H1 (cell line): ENCODE measurements around the gene TXNL4A. TPM values are rescaled to one million over a fixed set of nuclear protein-coding genes. Genes with fewer than 3 reads are reported as not detected.

Source experiments
- CTCF ChIA-PET: fragments of 300-600 bp; sonication (Branson Sonifier 250); formaldehyde crosslinking; loops from one replicate; lab custom pipeline; 2021; ENCODE audit not compliant: partially characterized antibody; lab: Charles Lee
- POLR2A ChIA-PET: fragments of 300-600 bp; sonication (Branson Sonifier 250); formaldehyde crosslinking; loops from one replicate; lab custom pipeline; 2021; ENCODE audit warnings: inconsistent platforms; ENCODE audit not compliant: partially characterized antibody; lab: Charles Lee
- DNase-seq, 2 experiments: peaks; one replicate each; pipeline versions ENCODE4 v3.0.0 to v3.0.0-alpha.2; 2010 to 2022; ENCODE audit warnings: low spot score in 2 of 2, low read depth in 1 of 2, mixed read lengths in 1 of 2
- FAIRE-seq: peaks from 2 replicates; lab custom pipeline; 2011; peaks lifted over from hg19 to GRCh38; lab: Jason Lieb, UNC
- H2AFZ ChIP-seq: 2 replicates; pipeline ENCODE4 v1.8.1; 2012; ENCODE audit warnings: low read length, inconsistent platforms
- H2AK5ac ChIP-seq: 2 replicates; pipeline ENCODE4 v1.6.1; 2013; ENCODE audit warnings: low read depth, low read length
- H2BK120ac ChIP-seq: replicated peaks from 2 replicates; pipeline ENCODE3; 2013; ENCODE audit warnings: low read depth, low read length, inconsistent platforms
- H2BK12ac ChIP-seq: 2 replicates; pipeline ENCODE4 v1.6.1; 2013; ENCODE audit warnings: low read depth, low read length
- H2BK15ac ChIP-seq: 2 replicates; pipeline ENCODE4 v1.6.1; 2013; ENCODE audit warnings: low read length
- H2BK20ac ChIP-seq: 2 replicates; pipeline ENCODE4 v1.6.1; 2013; ENCODE audit warnings: low read length
- H2BK5ac ChIP-seq: 2 replicates; pipeline ENCODE4 v1.6.1; 2013; ENCODE audit warnings: low read depth, low read length
- H3K14ac ChIP-seq: 2 replicates; pipeline ENCODE4 v1.6.1; 2013; ENCODE audit warnings: inconsistent platforms; ENCODE audit not compliant: insufficient read length
- H3K18ac ChIP-seq: 2 replicates; pipeline ENCODE4 v1.6.1; 2013; ENCODE audit warnings: low read length; ENCODE audit errors: extremely low read depth
- H3K23ac ChIP-seq: 2 replicates; pipeline ENCODE4 v1.6.1; 2013; ENCODE audit warnings: inconsistent platforms; ENCODE audit not compliant: insufficient read length
- H3K23me2 ChIP-seq: 2 replicates; pipeline ENCODE4 v1.6.1; 2013; ENCODE audit warnings: low read depth, low read length
- H3K27ac ChIP-seq: 2 replicates; pipeline ENCODE4 v1.6.1; 2011; ENCODE audit warnings: low read depth, low read length, inconsistent platforms
- H3K27me3 ChIP-seq, 4 experiments: replicated peaks in 1 of 4; 1 replicate in 1 of 4; 2 replicates in 3 of 4; pipeline versions ENCODE4 v1.6.1 to v1.8.1; 2011 to 2013; ENCODE audit warnings: low read length in 3 of 4, mild to moderate bottlenecking in 3 of 4, inconsistent platforms in 2 of 4, mixed read lengths in 2 of 4, moderate library complexity in 1 of 4; ENCODE audit not compliant: control insufficient read depth in 3 of 4, insufficient read depth in 3 of 4; ENCODE audit errors: extremely low read depth in 1 of 4
- H3K36me3 ChIP-seq, 4 experiments: 2 replicates each; pipeline versions ENCODE4 v1.6.1 to v1.8.1; 2011 to 2013; ENCODE audit warnings: mild to moderate bottlenecking in 4 of 4, low read length in 3 of 4, moderate library complexity in 2 of 4, control low read depth in 1 of 4, inconsistent platforms in 1 of 4; ENCODE audit not compliant: insufficient read depth in 4 of 4, control insufficient read depth in 2 of 4
- H3K4ac ChIP-seq: replicated peaks from 2 replicates; pipeline ENCODE3; 2013; ENCODE audit warnings: low read length, low read depth, mixed read lengths, inconsistent platforms; ENCODE audit not compliant: insufficient read length
- H3K4me1 ChIP-seq, 4 experiments: replicated peaks in 1 of 4; 1 replicate in 1 of 4; 2 replicates in 3 of 4; pipeline versions ENCODE4 v1.6.1 to v1.8.1; 2011 to 2013; ENCODE audit warnings: low read length in 3 of 4, inconsistent platforms in 2 of 4, mixed read lengths in 1 of 4; ENCODE audit not compliant: insufficient read depth in 4 of 4, control insufficient read depth in 3 of 4
- H3K4me2 ChIP-seq, 2 experiments: 2 replicates each; pipeline versions ENCODE4 v1.6.1 to v1.8.1; 2011 to 2013; ENCODE audit warnings: low read depth in 2 of 2, low read length in 2 of 2, control low read depth in 1 of 2, inconsistent platforms in 1 of 2, mild to moderate bottlenecking in 1 of 2; ENCODE audit not compliant: insufficient read depth in 1 of 2
- H3K4me3 ChIP-seq, 4 experiments: fragments of 200-600, 300-600 bp in 1 of 4; sonication (generic), shearing (Covaris generic), sonication (Bioruptor Twin) in 1 of 4; 2 replicates each; pipeline versions ENCODE4 v1.5.1 to v1.8.1; 2011 to 2016; ENCODE audit warnings: low read length in 4 of 4, low read depth in 3 of 4, control low read depth in 2 of 4, inconsistent platforms in 2 of 4, mild to moderate bottlenecking in 2 of 4, mixed read lengths in 1 of 4, moderate library complexity in 1 of 4; ENCODE audit not compliant: insufficient read depth in 2 of 4; ENCODE audit errors: extremely low read depth in 1 of 4
- H3K56ac ChIP-seq: replicated peaks from 2 replicates; pipeline ENCODE3; 2013; ENCODE audit warnings: low read depth, mild to moderate bottlenecking, mixed read lengths, low read length, inconsistent platforms; ENCODE audit not compliant: insufficient read length
- H3K79me1 ChIP-seq: 2 replicates; pipeline ENCODE4 v1.6.1; 2013; ENCODE audit warnings: low read depth, low read length, control low read depth
- H3K79me2 ChIP-seq, 2 experiments: 2 replicates each; pipeline versions ENCODE4 v1.6.1 to v1.8.1; 2012 to 2013; ENCODE audit warnings: low read length in 2 of 2, mild to moderate bottlenecking in 2 of 2, inconsistent platforms in 1 of 2; ENCODE audit not compliant: insufficient read depth in 2 of 2, control insufficient read depth in 1 of 2
- H3K9ac ChIP-seq, 4 experiments: replicated peaks in 1 of 4; 1 replicate in 1 of 4; 2 replicates in 3 of 4; pipeline versions ENCODE4 v1.6.1 to v1.8.1; 2011 to 2013; ENCODE audit warnings: low read depth in 3 of 4, low read length in 3 of 4, control low read depth in 2 of 4, mild to moderate bottlenecking in 2 of 4, moderate library complexity in 2 of 4, inconsistent platforms in 1 of 4; ENCODE audit errors: extremely low read depth in 1 of 4
- H3K9me3 ChIP-seq, 2 experiments: 2 replicates each; pipeline versions ENCODE4 v1.6.1 to v1.8.1; 2012 to 2013; ENCODE audit warnings: mild to moderate bottlenecking in 2 of 2, moderate library complexity in 2 of 2, control low read depth in 1 of 2, inconsistent platforms in 1 of 2, low read depth in 1 of 2, low read length in 1 of 2, mixed read lengths in 1 of 2; ENCODE audit not compliant: insufficient read depth in 2 of 2
- H4K20me1 ChIP-seq, 2 experiments: replicated peaks in 1 of 2; 2 replicates each; pipeline versions ENCODE3 to v1.8.1; 2011 to 2013; ENCODE audit warnings: inconsistent platforms in 2 of 2, low read length in 2 of 2, mild to moderate bottlenecking in 1 of 2; ENCODE audit not compliant: insufficient read depth in 2 of 2, control insufficient read depth in 1 of 2
- H4K5ac ChIP-seq: 2 replicates; pipeline ENCODE4 v1.6.1; 2013; ENCODE audit warnings: low read length, low read depth, mixed read lengths, inconsistent platforms; ENCODE audit not compliant: insufficient read length
- H4K8ac ChIP-seq: 2 replicates; pipeline ENCODE4 v1.8.0; 2013; ENCODE audit warnings: mild to moderate bottlenecking, moderate library complexity, low read length, inconsistent platforms; ENCODE audit not compliant: insufficient read depth; ENCODE audit errors: extremely low read depth
- H4K91ac ChIP-seq: replicated peaks from 2 replicates; pipeline ENCODE3; 2013; ENCODE audit warnings: low read length, mixed read lengths, inconsistent platforms; ENCODE audit not compliant: insufficient read length
- RAD21 ChIP-seq, 2 experiments: IDR thresholded peaks in 1 of 2; conservative IDR thresholded peaks in 1 of 2; 2 replicates each; pipeline ENCODE4 v1.6.1; 2011; ENCODE audit warnings: low read depth in 2 of 2, low read length in 2 of 2, improper control_type of control experiment in 1 of 2, inconsistent platforms in 1 of 2, mild to moderate bottlenecking in 1 of 2, moderate library complexity in 1 of 2
- RNF2 ChIP-seq: fragments of 200-900, 300-1000 bp; sonication (generic); IDR thresholded peaks from 2 replicates; pipeline ENCODE4 v1.7.1; 2016; ENCODE audit warnings: borderline replicate concordance, low read depth, mild to moderate bottlenecking, antibody characterized with exemption, low read length; ENCODE audit not compliant: poor library complexity, severe bottlenecking; ENCODE audit errors: missing control alignments
- WGBS, 2 experiments: shearing (Covaris generic) in 1 of 2; methylation state at CpG; one replicate each; pipeline versions ENCODE4 v1.1.6 to v1.1.7; 2013 to 2015; ENCODE audit warnings: low lambda C conversion rate in 2 of 2, mixed read lengths in 2 of 2, inconsistent platforms in 1 of 2, low coverage in 1 of 2, missing lambda C conversion rate in 1 of 2; ENCODE audit not compliant: insufficient replicate concordance in 2 of 2, insufficient coverage in 1 of 2, insufficient read length in 1 of 2; ENCODE audit errors: extremely low coverage in 1 of 2, missing lambda C conversion rate in 1 of 2; 5-methylcytosine and 5-hydroxymethylcytosine counted together
- polyA plus RNA-seq, 7 experiments: library from polyadenylated mRNA; depleted of rRNA in 3 of 7; stranded (reverse) in 5 of 7; unstranded in 2 of 7; fragments of >200 nt in 5 of 7; fragments of 200-250 nt in 2 of 7; gene quantifications; 1 replicate in 5 of 7; 2 replicates in 1 of 7; 4 replicates in 1 of 7; pipeline versions ENCODE4 v1.2.1 to v1.2.3, GENCODE V29; 2011 to 2013; ENCODE audit warnings: missing spikeins in 2 of 7, mixed read lengths in 2 of 7
- total RNA-seq: library from RNA; stranded (reverse); fragmentation: NEBNext Ultra II Directional; extraction: Animal tissue kit (Norgen Biotek cat#: 25700); gene quantifications from 2 replicates; pipeline ENCODE4 v1.2.1, GENCODE V29; 2021
- TF ChIP-seq, protein P1 (sequence below), 3 experiments: IDR thresholded peaks; 1 replicate in 2 of 3; 2 replicates in 1 of 3; pipeline versions ENCODE4 v1.5.1 to v1.6.1; 2011; ENCODE audit warnings: low read length in 3 of 3, mild to moderate bottlenecking in 3 of 3, inconsistent platforms in 2 of 3, low read depth in 1 of 3, moderate library complexity in 1 of 3; ENCODE audit not compliant: insufficient read depth in 1 of 3; ENCODE audit errors: control extremely low read depth in 1 of 3

TXNL4A gene
- total and polyA plus RNA-seq, 2 of the 8 experiments (the other 6 are each of a cell fraction or from before 2014, with no cell fraction given), result 169 to 181 TPM

DNA sequence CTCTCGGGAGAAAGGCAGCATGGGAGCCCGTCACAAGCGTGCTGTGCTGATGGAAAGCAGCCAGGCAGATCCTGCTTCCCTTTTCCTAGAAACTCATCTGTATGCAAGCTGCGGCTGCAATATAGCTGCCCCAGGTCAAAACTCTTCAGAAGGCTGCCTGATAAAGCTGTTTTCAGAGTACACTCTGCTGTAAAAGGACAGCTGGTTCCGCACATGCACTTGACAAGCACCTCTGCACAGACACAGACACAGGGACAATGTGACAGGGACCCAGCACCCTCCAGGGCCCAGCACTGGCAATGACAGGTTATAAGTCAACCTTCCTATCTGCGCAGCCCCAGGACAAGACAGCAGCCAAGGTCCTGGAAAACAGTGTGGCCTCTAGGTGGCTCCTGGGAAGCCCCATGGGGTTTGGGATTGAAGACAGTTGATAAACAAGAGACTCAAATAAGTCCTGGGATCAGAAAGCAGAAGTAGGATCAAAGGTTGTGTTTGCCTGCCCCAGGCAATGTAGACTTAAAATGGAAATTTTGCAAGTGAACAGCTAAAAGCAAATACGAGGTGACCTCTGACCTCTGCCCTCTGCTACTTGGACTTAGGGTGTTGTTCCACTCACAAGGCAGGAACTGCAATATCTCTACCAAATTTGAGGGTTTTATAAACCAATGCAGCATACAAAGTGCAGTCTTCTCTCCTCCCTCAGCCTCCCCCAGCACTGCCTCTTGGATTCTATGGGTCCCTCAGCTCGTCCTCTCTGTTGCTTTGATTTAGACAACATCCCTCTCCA lies 53.9 kb downstream of the TXNL4A start:
- DNase-seq (peak in 1 of 2 experiments; percentile 44), FAIRE-seq (no peak)
- no peak overlapping the region for H2AFZ ChIP-seq
- H2BK15ac ChIP-seq, result no peak overlapping the region
- peaks cover 5% of the 10 kb centered on the region for H3K79me1 ChIP-seq
- H4K91ac ChIP-seq, result no peak overlapping the region
- H4K5ac ChIP-seq, result no peak overlapping the region
- POLR2A ChIA-PET, result no interaction called here
- H3K9me3 ChIP-seq, result peaks cover 3 to 9% of the 10 kb centered on the region in 2 experiments; a peak in 2 of 4 replicates
- no peak overlapping the region for H3K56ac ChIP-seq
- WGBS, 2 experiments, result 88% methylated on average over 8 of the region's 8 CpGs; no CpG with 5 or more reads in 1 of the 2 experiments
- H3K36me3 ChIP-seq, result no peaks in the 10 kb centered on the region; a peak in 1 of 8 replicates
- no peak overlapping the region for H3K4me2 ChIP-seq
- H3K4me3 ChIP-seq, result no peak overlapping the region
- no peaks in the 10 kb centered on the region; a peak in 1 of 7 replicates for H3K27me3 ChIP-seq
- H3K18ac ChIP-seq, result no peak overlapping the region
- CTCF ChIA-PET, result interaction anchor here (0.6 to 2.7 kb wide), 23 partner anchors 8 to 316 kb away, joined by 3 to 19 read pairs (median 3); no protein-coding TSS in a partner anchor
- H3K23ac ChIP-seq, result no peak overlapping the region
- H3K4ac ChIP-seq, result no peak overlapping the region
- H2BK5ac ChIP-seq, result no peak overlapping the region
- TF ChIP-seq, protein P1, sequence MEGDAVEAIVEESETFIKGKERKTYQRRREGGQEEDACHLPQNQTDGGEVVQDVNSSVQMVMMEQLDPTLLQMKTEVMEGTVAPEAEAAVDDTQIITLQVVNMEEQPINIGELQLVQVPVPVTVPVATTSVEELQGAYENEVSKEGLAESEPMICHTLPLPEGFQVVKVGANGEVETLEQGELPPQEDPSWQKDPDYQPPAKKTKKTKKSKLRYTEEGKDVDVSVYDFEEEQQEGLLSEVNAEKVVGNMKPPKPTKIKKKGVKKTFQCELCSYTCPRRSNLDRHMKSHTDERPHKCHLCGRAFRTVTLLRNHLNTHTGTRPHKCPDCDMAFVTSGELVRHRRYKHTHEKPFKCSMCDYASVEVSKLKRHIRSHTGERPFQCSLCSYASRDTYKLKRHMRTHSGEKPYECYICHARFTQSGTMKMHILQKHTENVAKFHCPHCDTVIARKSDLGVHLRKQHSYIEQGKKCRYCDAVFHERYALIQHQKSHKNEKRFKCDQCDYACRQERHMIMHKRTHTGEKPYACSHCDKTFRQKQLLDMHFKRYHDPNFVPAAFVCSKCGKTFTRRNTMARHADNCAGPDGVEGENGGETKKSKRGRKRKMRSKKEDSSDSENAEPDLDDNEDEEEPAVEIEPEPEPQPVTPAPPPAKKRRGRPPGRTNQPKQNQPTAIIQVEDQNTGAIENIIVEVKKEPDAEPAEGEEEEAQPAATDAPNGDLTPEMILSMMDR (IDR thresholded peaks at IDR 0.05; ENCODE audit: control extremely low read depth in 1 of 3, insufficient read depth in 1 of 3, low read depth in 1 of 3, low read length in 3 of 3), result peak in 1 of 3 experiments; percentile 19; a peak in 2 of 4 replicates
- TF ChIP-seq RAD21 (IDR thresholded peaks at IDR 0.05 in 1 of 2, conservative IDR thresholded peaks at IDR 0.05 in 1 of 2; ENCODE audit: low read depth in 2 of 2, low read length in 2 of 2) (peak; percentile 5 to 39; a peak in 2 of 4 replicates), RNF2 (no peak)
- peaks cover 0 to 2% of the 10 kb centered on the region in 2 experiments for H4K20me1 ChIP-seq
- H3K4me1 ChIP-seq, result no peaks in the 10 kb centered on the region
- H2BK20ac ChIP-seq, result no peak overlapping the region
- no peak overlapping the region for H3K27ac ChIP-seq
- H2BK12ac ChIP-seq, result no peak overlapping the region
- no peak overlapping the region; the same call in 1 of the 2 replicates for H4K8ac ChIP-seq
- H3K79me2 ChIP-seq, result peaks cover 0 to 8% of the 10 kb centered on the region in 2 experiments; a peak in 1 of 4 replicates
- no peak overlapping the region for H3K14ac ChIP-seq
- no peaks in the 10 kb centered on the region for H3K23me2 ChIP-seq
- H3K9ac ChIP-seq, result no peak overlapping the region
- H2AK5ac ChIP-seq, result no peak overlapping the region
- no peak overlapping the region for H2BK120ac ChIP-seq
